Motor neuron (in vitro differentiated cells): ENCODE measurements around the gene CTNNA3. TPM values are rescaled to one million over a fixed set of nuclear protein-coding genes. Genes with fewer than 3 reads are reported as not detected.

Source experiments
- ATAC-seq, 8 experiments: fragments of 200-7000 bp; cut with Tn5 transposase; replicated peaks in 6 of 8; 2 replicates each; pipeline ENCODE4 v1.8.0; 2021; ENCODE audit warnings: mild to moderate bottlenecking in 8 of 8, moderate library complexity in 8 of 8
- H3K27ac ChIP-seq, 2 donors: fragments of 250-450 bp; sonication (Bioruptor Pico); 2 replicates each; pipeline ENCODE4 v1.9.0; 2021; ENCODE audit warnings: antibody characterized with exemption in 2 of 2, mild to moderate bottlenecking in 2 of 2, moderate library complexity in 1 of 2
- H3K4me1 ChIP-seq, 2 donors: fragments of 250-450 bp; sonication (Bioruptor Pico); replicated peaks in 1 of 2; 2 replicates each; pipeline ENCODE4 v1.6.1; 2021; ENCODE audit warnings: antibody characterized with exemption in 2 of 2, mild to moderate bottlenecking in 2 of 2, moderate library complexity in 1 of 2
- H3K4me3 ChIP-seq, 5 donors: fragments of 250-450 bp; sonication (Bioruptor Pico); 2 replicates each; pipeline ENCODE4 v1.9.0; 2021; ENCODE audit warnings: antibody characterized with exemption in 5 of 5, mild to moderate bottlenecking in 5 of 5, moderate library complexity in 4 of 5
- WGBS, 10 experiments: fragments of 450-650 bp; shearing (Covaris generic); methylation state at CpG; one replicate each; pipeline ENCODE4 v1.0.0; 2022; 5-methylcytosine and 5-hydroxymethylcytosine counted together
- in situ Hi-C, 9 experiments: fragments of 400-800 bp; cut with MboI; loops; one replicate each; pipeline ENCODE4 v1.15.0; 2021; ENCODE audit warnings: low sequenced_read_pairs in 9 of 9, low pct_unique_long_range_greater_than_20kb in 2 of 9; ENCODE audit not compliant: unreplicated experiment in 9 of 9
- total RNA-seq, 8 experiments: library from RNA; unstranded; fragments of 300-600 nt; gene quantifications; 2 replicates each; pipeline versions ENCODE4 v1.2.3 to v1.2.4, GENCODE V29; 2022

Gene CTNNA3
- total RNA-seq, 8 experiments from 2014 or later, result 0.05 to 4.6 (median 0.48) TPM

DNA sequence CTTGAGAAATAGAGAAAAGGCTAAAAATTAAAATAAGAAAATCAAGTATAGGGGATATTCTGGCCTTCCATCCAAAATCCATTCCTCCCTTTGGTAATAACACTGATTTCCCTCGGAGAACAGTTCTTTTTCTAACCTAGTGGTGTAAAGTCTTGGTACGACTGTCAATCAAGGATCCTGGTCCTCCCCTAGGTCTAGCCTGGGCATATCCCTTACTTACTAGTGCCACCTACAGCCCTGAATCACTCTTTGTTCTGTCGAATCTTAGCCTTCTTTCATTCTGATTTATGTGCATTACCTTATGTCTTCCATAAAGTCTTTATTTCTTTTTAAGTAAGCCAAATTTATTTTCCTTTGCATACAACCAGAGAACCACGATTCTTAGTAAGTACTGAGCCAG lies 1068.8 kb downstream of the CTNNA3 start:
- Histone ChIP-seq H3K4me1 (peaks cover 0 to 19% of the 10 kb centered on the region in 2 donors), H3K27ac (no peak overlapping the region), H3K4me3 (no peak overlapping the region)
- 0 to 61% (median 40%) methylated on average over 2 to 4 of the region's 4 CpGs for WGBS, 10 experiments
- in situ Hi-C loops, result no loop called here
- peak in 3 of 8 experiments; percentile 82 to 94 (median 93) for ATAC-seq

DNA sequence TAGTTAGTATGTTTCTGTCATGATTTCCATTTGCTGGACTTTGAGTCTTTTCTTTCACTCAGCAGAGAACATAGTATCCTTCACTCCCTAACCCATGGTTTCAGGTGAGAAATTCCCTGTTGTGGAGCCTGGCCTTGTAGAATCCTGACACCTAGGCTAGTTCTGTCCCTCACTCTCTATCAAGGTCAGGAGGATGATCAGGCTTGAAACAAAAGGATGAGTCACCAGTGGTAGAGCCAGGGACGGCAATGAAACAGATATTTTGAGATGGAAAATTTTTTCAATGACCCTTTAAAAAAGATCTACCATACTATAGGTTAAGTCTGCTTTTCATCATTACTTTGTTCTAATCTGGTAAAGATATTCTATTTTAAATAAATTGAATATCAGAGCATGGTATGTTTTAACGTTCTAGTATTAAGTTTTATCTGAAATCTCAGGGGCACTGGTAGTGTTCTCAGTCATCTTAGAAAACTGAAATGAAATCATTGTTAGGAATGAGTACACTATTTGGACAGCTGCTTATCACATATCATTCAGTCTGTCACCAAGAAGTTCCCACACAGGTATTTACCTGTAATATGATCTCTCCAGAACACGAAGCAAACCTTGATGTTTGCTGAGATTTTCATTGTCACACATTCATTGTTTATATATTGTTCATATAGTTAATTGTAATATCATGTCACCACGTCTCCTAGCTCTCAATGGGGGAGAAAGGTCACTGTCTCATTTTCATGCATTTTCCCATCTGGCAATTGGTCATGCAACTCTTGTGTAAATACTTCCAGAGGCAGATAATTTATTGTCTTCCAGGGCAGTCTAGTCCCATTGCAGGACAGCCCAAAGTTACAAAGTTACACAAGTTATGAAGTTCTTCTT lies 1070.0 kb downstream of the CTNNA3 start:
- 9 to 94% (median 70%) methylated on average over 2 to 4 of the region's 4 CpGs for WGBS, 10 experiments
- no peak overlapping the region for H3K4me3 ChIP-seq
- H3K27ac ChIP-seq, result no peak overlapping the region

DNA sequence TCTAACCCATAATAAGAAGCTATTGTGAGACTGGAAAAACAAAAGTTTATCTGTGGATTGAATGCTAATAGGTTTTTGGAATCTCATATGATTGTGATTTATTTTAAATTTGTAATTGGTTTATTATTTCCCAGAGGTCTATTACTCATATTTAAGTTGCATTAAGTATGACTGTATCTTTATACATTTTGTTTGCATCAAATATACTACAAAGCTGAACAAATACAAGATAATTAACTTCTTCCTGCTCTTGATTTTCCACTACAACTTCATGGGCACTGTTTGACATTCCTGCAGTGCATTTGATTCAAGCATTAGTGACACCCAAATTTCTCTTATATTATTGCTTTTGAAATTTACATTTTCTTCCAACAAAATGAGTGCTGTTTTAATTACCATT lies 1073.9 kb downstream of the CTNNA3 start:
- ATAC-seq, result no peak
- Histone ChIP-seq H3K4me1 (no peaks in the 10 kb centered on the region), H3K4me3 (no peak overlapping the region), H3K27ac (no peak overlapping the region)
- in situ Hi-C loops, result no loop called here

More for the DNA sequence above, 1070.0 kb downstream of the CTNNA3 start:
- peaks cover 0 to 16% of the 10 kb centered on the region in 2 donors for H3K4me1 ChIP-seq
- in situ Hi-C loops, result no loop called here
- ATAC-seq, result no peak

DNA sequence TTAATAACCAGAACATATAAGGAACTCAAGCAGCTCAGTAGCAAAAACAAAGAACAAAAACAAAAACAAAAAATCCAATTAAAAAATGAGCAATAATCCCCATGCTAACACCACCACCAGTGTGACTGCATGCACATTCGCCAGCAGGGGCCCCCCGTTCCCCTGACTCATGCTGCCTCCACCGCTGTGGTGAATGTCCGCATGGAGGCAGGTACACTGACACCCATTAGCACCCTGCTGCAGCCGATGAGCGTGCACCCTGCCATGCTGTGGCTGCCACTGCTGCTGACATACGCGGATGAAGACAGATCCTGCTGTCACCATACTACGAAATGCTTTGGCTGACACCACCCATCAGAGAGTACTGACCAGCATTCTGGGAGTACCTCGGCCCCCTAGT lies 1091.8 kb downstream of the CTNNA3 start:
- 30 to 100% (median 70%) methylated on average over 1 to 9 of the region's 10 CpGs; no CpG with 5 or more reads in 2 of the 10 experiments for whole genome bisulfite sequencing, 10 experiments
- Histone ChIP-seq H3K4me3 (no peak overlapping the region), H3K27ac (no peak overlapping the region), H3K4me1 (no peaks in the 10 kb centered on the region)
- in situ Hi-C loops, result no loop called here
- ATAC-seq, result no peak

DNA sequence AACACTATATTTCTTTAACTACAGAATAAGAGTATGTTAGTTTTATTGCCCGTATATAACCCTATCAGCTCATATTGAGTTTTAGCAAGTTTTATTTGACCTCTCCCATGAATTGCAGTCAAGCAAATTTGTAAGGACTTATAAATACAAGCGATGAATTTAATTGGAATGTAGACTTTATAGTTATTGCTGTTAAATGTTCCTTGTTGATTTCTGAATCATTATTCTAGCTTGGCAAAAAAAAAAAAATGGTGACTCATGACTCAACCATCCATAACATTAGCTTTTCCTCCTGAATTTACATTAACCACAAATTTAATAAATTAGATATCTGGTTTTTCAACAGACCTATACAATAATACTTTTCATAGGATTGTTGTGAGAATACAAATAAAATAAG lies 1104.1 kb downstream of the CTNNA3 start:
- in situ Hi-C loops, result no loop called here
- no peak overlapping the region for H3K4me3 ChIP-seq
- no peaks in the 10 kb centered on the region for H3K4me1 ChIP-seq
- ATAC-seq, result peak in 1 of 8 experiments; percentile 27
- WGBS, 10 experiments, result 27 to 100% (median 94%) methylated on average over 1 to 2 of the region's 2 CpGs; no CpG with 5 or more reads in 3 of the 10 experiments
- no peak overlapping the region for H3K27ac ChIP-seq

DNA sequence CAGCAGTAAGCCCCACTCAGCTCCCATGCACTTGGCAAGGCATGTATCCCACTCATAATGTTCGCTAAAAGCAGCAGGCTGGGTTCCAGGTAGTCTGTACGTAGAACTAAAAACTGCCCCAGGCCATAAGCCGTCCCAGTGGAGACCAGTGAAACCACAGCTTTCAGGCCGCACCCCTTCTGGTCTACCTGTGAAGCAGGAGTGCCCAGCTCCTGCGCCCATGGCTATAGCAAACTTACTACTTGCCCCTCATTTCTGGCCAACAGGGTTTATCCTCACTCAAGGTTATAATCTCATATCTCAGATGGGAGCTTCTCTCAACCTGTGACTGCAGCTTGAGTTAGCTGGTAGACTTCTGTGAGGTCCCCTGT lies 1108.3 kb downstream of the CTNNA3 start:
- no peak overlapping the region for H3K27ac ChIP-seq
- WGBS, 10 experiments, result 20 to 100% (median 60%) methylated on average over 1 of the region's 5 CpGs; no CpG with 5 or more reads in 7 of the 10 experiments
- ATAC-seq, result no peak
- in situ Hi-C loops, result no loop called here
- H3K4me1 ChIP-seq, result no peaks in the 10 kb centered on the region
- H3K4me3 ChIP-seq, result no peak overlapping the region

DNA sequence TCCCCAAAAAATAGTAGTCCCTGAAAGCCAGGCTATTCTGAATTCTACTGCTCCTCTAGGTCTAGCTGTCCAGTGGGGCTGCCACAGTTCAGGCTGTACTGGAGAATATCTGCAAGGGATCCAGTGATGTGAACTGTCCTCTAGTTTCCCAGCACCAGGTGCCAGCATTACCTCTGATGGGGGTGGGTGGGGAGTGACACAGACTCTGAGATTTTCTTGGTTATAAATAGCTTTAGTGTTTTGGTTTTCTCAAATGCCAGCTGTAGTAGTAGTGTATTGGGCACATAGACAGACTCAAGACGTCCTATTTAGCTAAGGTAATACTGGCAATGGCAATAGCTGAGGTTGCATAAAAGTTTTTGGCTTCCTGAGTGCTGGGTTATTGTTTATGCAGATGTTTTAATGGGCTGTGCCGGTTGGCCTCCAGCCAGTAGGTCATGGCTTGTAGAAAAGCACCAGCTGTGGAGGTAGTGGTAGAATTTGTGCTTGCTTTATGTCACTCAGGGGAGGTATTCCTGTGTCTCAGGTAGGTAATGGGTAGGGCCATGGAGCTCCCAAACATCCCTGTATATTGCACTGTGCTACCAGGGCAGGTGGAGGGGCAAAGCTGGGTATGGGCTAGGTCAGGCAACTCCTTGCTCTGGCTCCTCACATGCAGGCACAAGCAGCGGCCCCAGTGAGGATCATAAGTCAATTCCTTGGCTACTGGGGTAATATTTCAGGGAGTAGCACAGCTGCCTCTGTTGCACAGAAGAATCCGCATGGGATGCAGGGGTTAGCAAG lies 1108.9 kb downstream of the CTNNA3 start:
- ATAC-seq, result peak in 1 of 8 experiments; percentile 52
- in situ Hi-C loops, result no loop called here
- 0 to 100% (median 86%) methylated on average over 1 to 4 of the region's 4 CpGs; no CpG with 5 or more reads in 3 of the 10 experiments for WGBS, 10 experiments
- H3K27ac ChIP-seq, result no peak overlapping the region
- no peak overlapping the region for H3K4me3 ChIP-seq
- no peaks in the 10 kb centered on the region for H3K4me1 ChIP-seq

DNA sequence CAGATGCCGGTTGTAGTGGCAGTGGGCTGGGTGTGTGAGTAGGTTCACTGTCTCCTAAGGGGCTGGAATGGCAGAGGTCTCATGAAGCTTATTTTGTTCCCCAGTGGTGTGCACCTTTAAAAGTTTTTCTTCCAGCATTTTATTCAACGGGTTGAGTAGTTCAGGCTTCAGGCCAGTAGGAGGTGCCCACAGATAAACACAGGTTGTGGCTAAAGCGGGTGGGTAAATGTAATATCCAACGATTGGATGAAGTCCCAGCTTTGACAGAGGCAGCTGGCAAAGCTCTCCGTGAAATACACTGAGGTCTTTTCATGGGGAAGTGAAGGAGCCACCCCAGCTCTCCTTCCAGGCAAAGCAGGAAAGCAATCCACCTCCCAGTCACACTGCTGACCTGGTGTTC lies 1109.9 kb downstream of the CTNNA3 start:
- no peak for ATAC-seq
- no peaks in the 10 kb centered on the region for H3K4me1 ChIP-seq
- H3K27ac ChIP-seq, result no peak overlapping the region
- in situ Hi-C loops, result no loop called here
- H3K4me3 ChIP-seq, result no peak overlapping the region
- WGBS, 10 experiments, result 50 to 100% (median 68%) methylated on average over 1 to 5 of the region's 5 CpGs; no CpG with 5 or more reads in 2 of the 10 experiments

DNA sequence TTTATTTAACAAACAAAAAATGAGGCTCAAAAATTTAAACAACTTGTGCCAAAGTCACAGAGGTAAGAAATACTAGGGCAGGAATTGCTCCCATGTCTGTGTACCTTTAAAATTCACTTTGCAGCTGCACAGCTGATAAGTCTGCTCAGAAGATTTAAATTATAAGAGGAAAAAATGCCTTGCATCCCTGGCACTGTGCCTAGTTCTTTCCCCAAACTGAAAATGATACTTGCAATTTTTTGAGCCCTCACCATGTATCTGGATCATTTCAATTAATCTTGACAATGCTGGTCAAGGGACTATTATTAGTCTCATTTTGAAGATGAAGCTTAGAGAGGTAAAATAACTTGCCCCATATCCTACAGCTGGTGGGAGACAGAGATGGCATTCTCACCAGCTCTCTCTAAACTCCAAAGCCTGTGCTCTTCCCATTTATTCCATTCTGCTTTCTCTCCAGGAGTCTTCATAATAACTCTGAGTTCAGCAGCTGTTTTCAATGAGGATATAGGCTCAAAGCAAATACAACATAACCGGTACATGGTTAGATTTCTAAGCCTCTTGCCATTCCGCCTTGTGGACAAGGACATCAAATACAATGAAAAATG lies 1120.6 kb downstream of the CTNNA3 start:
- no peak for ATAC-seq
- no peak overlapping the region for H3K4me3 ChIP-seq
- in situ Hi-C loops, result no loop called here
- H3K4me1 ChIP-seq, result no peaks in the 10 kb centered on the region
- WGBS, 10 experiments, result 0 to 100% (median 91%) methylated on average over 2 of the region's 2 CpGs; no CpG with 5 or more reads in 3 of the 10 experiments
- H3K27ac ChIP-seq, result no peak overlapping the region

DNA sequence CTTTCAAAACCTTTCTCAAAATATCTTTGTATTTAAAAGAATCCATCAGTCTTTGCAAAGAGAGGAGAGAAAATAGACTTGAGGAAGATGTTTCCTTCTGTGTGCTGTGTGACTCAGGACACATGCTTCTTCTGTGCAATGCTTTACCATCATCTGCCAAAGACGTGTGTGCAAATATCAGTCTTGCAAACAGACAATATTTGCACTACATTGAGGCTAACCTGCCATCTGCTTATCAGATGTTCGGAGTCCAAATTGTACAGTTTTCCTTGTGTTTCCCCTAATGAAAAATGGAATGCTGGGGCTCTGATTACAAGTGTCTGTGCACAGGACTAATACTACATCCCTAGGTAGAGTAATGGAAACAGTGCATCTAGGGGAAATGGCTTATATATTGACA lies 1123.3 kb downstream of the CTNNA3 start:
- Histone ChIP-seq H3K4me1 (no peaks in the 10 kb centered on the region), H3K4me3 (no peak overlapping the region), H3K27ac (no peak overlapping the region)
- ATAC-seq, result peak in 1 of 8 experiments; percentile 44
- in situ Hi-C loops, result no loop called here
- 0 to 100% (median 57%) methylated on average over 1 of the region's 2 CpGs; no CpG with 5 or more reads in 4 of the 10 experiments for WGBS, 10 experiments

DNA sequence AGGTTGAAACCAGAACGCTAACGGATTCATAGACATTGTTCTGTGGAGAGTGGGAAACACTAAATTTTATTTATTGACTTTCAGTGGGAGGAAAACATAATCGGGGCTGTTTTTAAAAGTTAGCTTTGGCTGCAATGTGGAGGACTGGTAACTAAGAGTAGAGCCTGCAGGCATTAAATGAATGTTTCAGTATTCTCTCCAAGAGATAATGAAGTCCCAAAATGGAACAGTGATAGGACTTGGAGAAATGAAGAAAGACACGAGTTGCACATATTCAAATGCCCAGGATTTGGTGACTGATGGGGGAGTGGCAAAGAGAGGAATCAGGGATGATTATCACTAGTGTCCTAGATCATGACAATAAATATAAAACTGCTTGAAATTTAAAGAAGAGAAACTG lies 1130.0 kb downstream of the CTNNA3 start:
- ATAC-seq, result no peak
- Histone ChIP-seq H3K27ac (no peak overlapping the region), H3K4me1 (no peaks in the 10 kb centered on the region), H3K4me3 (no peak overlapping the region)
- WGBS, 10 experiments, result 13 to 91% (median 72%) methylated on average over 2 to 4 of the region's 4 CpGs
- in situ Hi-C loops, result no loop called here

DNA sequence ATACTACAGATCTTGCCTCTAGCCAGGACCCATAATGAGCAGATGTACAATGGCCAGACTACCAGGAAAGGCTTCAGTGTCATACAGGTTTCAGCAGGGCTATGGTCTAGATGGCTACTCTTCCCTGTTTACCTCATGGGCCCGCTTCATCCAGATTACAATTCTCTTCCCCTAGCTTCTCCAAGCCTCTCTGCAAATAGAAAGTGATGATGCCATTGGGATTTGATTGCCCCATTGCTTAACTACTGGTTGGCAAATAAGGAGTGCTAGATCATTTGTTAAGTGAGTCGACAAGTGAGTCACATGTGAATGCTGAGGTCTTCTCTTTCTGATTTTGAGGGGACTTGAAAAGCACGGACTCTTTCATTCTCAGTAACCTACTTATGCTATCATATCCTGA lies 1131.7 kb downstream of the CTNNA3 start:
- Histone ChIP-seq H3K4me3 (no peak overlapping the region), H3K27ac (no peak overlapping the region), H3K4me1 (no peaks in the 10 kb centered on the region)
- in situ Hi-C loops, result no loop called here
- peak in 1 of 8 experiments; percentile 78 for ATAC-seq
- WGBS, 10 experiments, result 0 to 100% (median 40%) methylated on average over 1 to 2 of the region's 3 CpGs; no CpG with 5 or more reads in 5 of the 10 experiments

DNA sequence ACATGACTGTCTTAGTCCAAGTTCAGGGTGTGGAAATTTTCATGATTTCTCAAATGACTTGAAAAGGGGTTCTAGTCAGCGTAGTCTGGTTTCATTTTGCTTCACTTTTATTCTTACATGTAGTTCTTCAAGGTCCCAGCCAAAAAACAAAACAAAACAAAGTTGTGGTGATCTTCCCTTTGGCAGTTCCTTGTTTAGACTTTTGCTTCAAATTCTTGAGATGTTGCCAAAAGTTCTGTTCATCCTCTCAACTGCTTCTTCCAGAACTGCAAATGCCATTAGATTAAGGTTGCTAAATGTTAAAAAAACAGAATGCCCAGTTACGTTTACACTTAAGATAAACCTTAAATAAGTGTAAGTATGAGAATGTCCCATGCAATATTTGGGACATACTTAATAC lies 1140.9 kb downstream of the CTNNA3 start:
- no peak for ATAC-seq
- Histone ChIP-seq H3K4me3 (no peak overlapping the region), H3K4me1 (no peaks in the 10 kb centered on the region), H3K27ac (no peak overlapping the region)
- in situ Hi-C loops, result no loop called here
- 5 to 100% (median 86%) methylated on average over 1 to 2 of the region's 2 CpGs for WGBS, 10 experiments
